Adrenal gland (tissue), 12 donors: Measurements from ENCODE around the gene CSTPP1. TPM values are rescaled to one million over a fixed set of nuclear protein-coding genes. Genes with fewer than 3 reads are reported as not detected.

Experiments used
- DNase-seq, 7 donors: peaks; one replicate each; pipeline ENCODE4 v3.0.0-alpha.2; 2019 to 2020
- H3K27ac ChIP-seq, 5 donors: fragments of 200-600 bp; sonication (generic) in 4 of 5; 1 replicate in 3 of 5; 2 replicates in 2 of 5; pipeline versions ENCODE4 v1.5.1 to v1.8.0; 2016 to 2020; ENCODE audit warnings: mild to moderate bottlenecking in 1 of 5
- H3K27me3 ChIP-seq: fragments of 200-600 bp; 2 replicates; pipeline ENCODE4 v1.8.0; 2021
- H3K36me3 ChIP-seq, 2 donors: fragments of 200-600 bp; replicated peaks in 1 of 2; 1 replicate in 1 of 2; 2 replicates in 1 of 2; pipeline versions ENCODE4 v1.5.1 to v1.8.0; 2018 to 2022
- H3K4me1 ChIP-seq, 2 donors: fragments of 200-600 bp; replicated peaks in 1 of 2; 1 replicate in 1 of 2; 2 replicates in 1 of 2; pipeline versions ENCODE4 v1.5.1 to v1.8.0; 2018 to 2021
- H3K4me3 ChIP-seq, 4 donors: fragments of 200-600 bp; sonication (generic) in 3 of 4; one replicate each; pipeline ENCODE4 v1.5.1; 2016 to 2018
- H3K9me3 ChIP-seq, 3 donors: fragments of 200-600 bp; sonication (generic) in 1 of 3; replicated peaks in 1 of 3; 1 replicate in 2 of 3; 2 replicates in 1 of 3; pipeline versions ENCODE4 v1.5.1 to v1.8.0; 2016 to 2021
- CTCF ChIP-seq, 6 experiments: fragments of 450-650 bp in 4 of 6; fragments of 200-600 bp in 2 of 6; sonication (generic) in 1 of 6; IDR thresholded peaks; 1 replicate in 5 of 6; 2 replicates in 1 of 6; pipeline versions ENCODE4 v1.5.1 to v1.8.0; 2016 to 2021; ENCODE audit warnings: antibody characterized with exemption in 6 of 6, mild to moderate bottlenecking in 2 of 6, moderate library complexity in 1 of 6
- POLR2A ChIP-seq, 2 donors: fragments of 450-650 bp; IDR thresholded peaks; one replicate each; pipeline ENCODE4 v1.6.1; 2017; ENCODE audit warnings: antibody characterized with exemption in 2 of 2, mild to moderate bottlenecking in 2 of 2, moderate library complexity in 1 of 2
- WGBS, 4 donors: extraction: QIAGEN DNeasy Blood & Tissue Kit in 2 of 4; methylation state at CpG; one replicate each; pipeline versions ENCODE4 v1.1.5 to v1.1.7; 2013 to 2017; 5-methylcytosine and 5-hydroxymethylcytosine counted together
- intact Hi-C, 2 donors: fragments of 100-400 bp; cut with DNase I; formaldehyde crosslinking; loops; one replicate each; pipeline versions ENCODE4 v1.14.1 to v1.15.0; 2022 to 2023
- polyA plus RNA-seq, 3 donors: library from polyadenylated mRNA; stranded (reverse); fragments of 200-250 nt in 2 of 3; fragments of 350-450 nt in 1 of 3; fragmentation: Illumina TruSeq in 1 of 3; extraction: RNeasy Lipid Tissue Mini Kit (QIAGEN cat#74804) in 1 of 3; gene quantifications; one replicate each; pipeline ENCODE4 v1.2.3, GENCODE V29; 2013 to 2014
- total RNA-seq, 9 donors: library from RNA; depleted of rRNA in 4 of 9; stranded (reverse); fragments of >200 nt in 4 of 9; fragments of 120-200 nt in 1 of 9; fragmentation: NEBNext Ultra II Directional in 1 of 9; extraction: Animal tissue kit (Norgen Biotek cat#: 25700) in 1 of 9; gene quantifications; one replicate each; pipeline versions ENCODE4 v1.1.0 to v1.2.4, GENCODE V29; 2013 to 2023
- donor health status: healthy with polysubstance abuse.
- donor health status: Bipolar disorder and iron deficiency.
- donor health status: DM: yes; HTN: yes; CAD: no.
- donor health status: DM: no; HTN: no; CAD: no.
- donor health status: DM: no; HTN: no; CAD: no.
- donor health status: DM: yes; HTN: yes; CAD: no.

Gene CSTPP1
- total and polyA plus RNA-seq, 12 donors = 17.6 to 63.0 (median 24.4) TPM

GRCh38 chr11:46966773-46967172, 30.2 kb downstream of the CSTPP1 start:
- H3K36me3 ChIP-seq = no peaks in the 10 kb centered on the region
- TF ChIP-seq POLR2A (IDR thresholded peaks at IDR 0.05) = no peak
- TF ChIP-seq CTCF (IDR thresholded peaks at IDR 0.05) = no peak
- intact Hi-C loops = no loop called here
- 88 to 93% (median 90%) methylated on average over 2 of the region's 2 CpGs for WGBS, 4 donors
- no peaks in the 10 kb centered on the region for H3K9me3 ChIP-seq
- no peak overlapping the region for H3K4me3 ChIP-seq
- H3K4me1 ChIP-seq = no peaks in the 10 kb centered on the region
- H3K27ac ChIP-seq = no peak overlapping the region
- no peaks in the 10 kb centered on the region for H3K27me3 ChIP-seq
- DNase-seq = no peak

- no peak for DNase-seq
- 97 to 100% (median 98%) methylated on average over 2 of the region's 2 CpGs for WGBS, 4 donors
These were observed 31.4 kb downstream of the CSTPP1 start for GRCh38 chr11:46967962-46968361.

GRCh38 chr11:46969379-46969778, 32.8 kb downstream of the CSTPP1 start:
- intact Hi-C loops = no loop called here
- no peak for TF ChIP-seq POLR2A (IDR thresholded peaks at IDR 0.05)
- no peak for TF ChIP-seq CTCF (IDR thresholded peaks at IDR 0.05)
- DNase-seq = no peak
- Histone ChIP-seq H3K9me3 (no peaks in the 10 kb centered on the region), H3K4me1 (peaks cover 0 to 9% of the 10 kb centered on the region in 2 donors), H3K4me3 (no peak overlapping the region), H3K27ac (no peak overlapping the region), H3K27me3 (no peaks in the 10 kb centered on the region), H3K36me3 (no peaks in the 10 kb centered on the region)
- 94 to 99% (median 97%) methylated on average over 2 of the region's 2 CpGs for WGBS, 4 donors

More at GRCh38 chr11:46967962-46968361, 31.4 kb downstream of the CSTPP1 start:
- Histone ChIP-seq H3K9me3 (no peaks in the 10 kb centered on the region), H3K27ac (no peak overlapping the region), H3K36me3 (no peaks in the 10 kb centered on the region), H3K4me1 (peaks cover 0 to 7% of the 10 kb centered on the region in 2 donors), H3K4me3 (no peak overlapping the region), H3K27me3 (no peaks in the 10 kb centered on the region)
- intact Hi-C loops = no loop called here
- no peak for TF ChIP-seq CTCF (IDR thresholded peaks at IDR 0.05)

- Histone ChIP-seq H3K27me3 (no peaks in the 10 kb centered on the region), H3K27ac (no peak overlapping the region), H3K4me1 (peaks cover 0 to 9% of the 10 kb centered on the region in 2 donors), H3K9me3 (no peaks in the 10 kb centered on the region), H3K36me3 (no peaks in the 10 kb centered on the region), H3K4me3 (no peak overlapping the region)
- no peak for TF ChIP-seq POLR2A (IDR thresholded peaks at IDR 0.05)
- no peak for TF ChIP-seq CTCF (IDR thresholded peaks at IDR 0.05)
- WGBS, 4 donors = 92 to 99% (median 94%) methylated on average over 3 of the region's 3 CpGs
- intact Hi-C loops = no loop called here
- DNase-seq = no peak
These were observed 34.5 kb downstream of the CSTPP1 start for GRCh38 chr11:46970913-46971625.
